Transverse colon (tissue), 4 donors: ENCODE results near the gene PDXDC1. TPM values are rescaled to one million over a fixed set of nuclear protein-coding genes. Genes with fewer than 3 reads are reported as not detected.

Experiments used
- DNase-seq: peaks from one replicate; pipeline ENCODE4 v3.0.0-alpha.2; 2019
- H3K27ac ChIP-seq, 4 donors: fragments of 200-600 bp; sonication (generic); 2 replicates each; pipeline ENCODE4 v1.5.1; 2016 to 2018; ENCODE audit warnings: inconsistent platforms in 4 of 4
- H3K27me3 ChIP-seq: fragments of 200-600 bp; sonication (generic); 2 replicates; pipeline ENCODE4 v1.5.1; 2017; ENCODE audit warnings: inconsistent platforms
- H3K36me3 ChIP-seq, 4 donors: fragments of 200-600 bp; sonication (generic); 2 replicates each; pipeline ENCODE4 v1.5.1; 2017 to 2019; ENCODE audit warnings: inconsistent platforms in 4 of 4
- H3K4me1 ChIP-seq, 4 donors: fragments of 200-600 bp; sonication (generic); 2 replicates each; pipeline ENCODE4 v1.5.1; 2017 to 2020; ENCODE audit warnings: inconsistent platforms in 4 of 4
- H3K4me3 ChIP-seq, 4 donors: fragments of 200-600 bp; sonication (generic); 1 replicate in 1 of 4; 2 replicates in 3 of 4; pipeline versions ENCODE4 v1.5.1 to v1.6.1; 2017 to 2019; ENCODE audit warnings: inconsistent platforms in 4 of 4
- H3K9me3 ChIP-seq, 2 donors: fragments of 200-600 bp; sonication (generic); 2 replicates each; pipeline ENCODE4 v1.5.1; 2017 to 2019; ENCODE audit warnings: inconsistent platforms in 2 of 2
- CTCF ChIP-seq, 5 experiments: fragments of 200-600 bp in 3 of 5; fragments of 450-650 bp in 2 of 5; sonication (generic) in 3 of 5; IDR thresholded peaks; 1 replicate in 2 of 5; 2 replicates in 3 of 5; pipeline ENCODE4 v1.5.1; 2016 to 2017; ENCODE audit warnings: antibody characterized with exemption in 5 of 5, inconsistent platforms in 3 of 5, mild to moderate bottlenecking in 2 of 5, moderate library complexity in 1 of 5
- EP300 ChIP-seq: sonication (generic); formaldehyde crosslinking; IDR thresholded peaks from one replicate; pipeline ENCODE4 v1.6.1; 2017; ENCODE audit warnings: antibody characterized with exemption, low read depth
- POLR2A ChIP-seq: fragments of 450-650 bp; IDR thresholded peaks from one replicate; pipeline ENCODE4 v1.6.1; 2016; ENCODE audit warnings: antibody characterized with exemption, mild to moderate bottlenecking, moderate library complexity
- POLR2AphosphoS5 ChIP-seq, 3 donors: sonication (generic); formaldehyde crosslinking; IDR thresholded peaks; one replicate each; pipeline ENCODE4 v1.6.1; 2016; ENCODE audit warnings: antibody characterized with exemption in 3 of 3
- WGBS, 2 donors: methylation state at CpG; one replicate each; pipeline ENCODE4 v1.1.5; 2018; ENCODE audit warnings: low coverage in 1 of 2; 5-methylcytosine and 5-hydroxymethylcytosine counted together
- in situ Hi-C, 4 donors: fragments of 200-750 bp; cut with MboI; loops; one replicate each; pipeline versions ENCODE4 v1.15.0 to v1.15.1; 2017; ENCODE audit warnings: low sequenced_read_pairs in 3 of 4, low pct_ligation_motif_present in 1 of 4, low pct_unique_long_range_greater_than_20kb in 1 of 4
- intact Hi-C: fragments of 100-400 bp; cut with DNase I; formaldehyde crosslinking; loops from one replicate; pipeline ENCODE4 v1.15.1; 2023; ENCODE audit warnings: low total_unique reads
- total RNA-seq, 4 donors: library from RNA; depleted of rRNA; stranded (reverse); fragments of >200 nt; gene quantifications; one replicate each; pipeline ENCODE4 v1.1.0, GENCODE V29; 2016

Gene PDXDC1
- total RNA-seq, 4 donors from 2014 or later, result 95.8 to 162 (median 133) TPM

- in situ Hi-C loops (no loop called here), intact Hi-C loops (no loop called here)
Observed at GRCh38 chr16:15035163-15035729, 60.4 kb downstream of the PDXDC1 start.

GRCh38 chr16:15037003-15037402 is 62.2 kb downstream of the PDXDC1 start:
- intact Hi-C loops (no loop called here), in situ Hi-C loops (no loop called here)
- no peak for DNase-seq
- Histone ChIP-seq H3K27me3 (no peaks in the 10 kb centered on the region), H3K9me3 (no peaks in the 10 kb centered on the region), H3K4me3 (no peak overlapping the region), H3K36me3 (peaks cover 0 to 74% (median 33%) of the 10 kb centered on the region in 4 donors), H3K4me1 (peaks cover 5 to 10% (median 8%) of the 10 kb centered on the region in 4 donors), H3K27ac (no peak overlapping the region)
- 83 to 91% methylated on average over 1 to 10 of the region's 10 CpGs for WGBS, 2 donors
- no peak for TF ChIP-seq CTCF (IDR thresholded peaks at IDR 0.05)
- TF ChIP-seq POLR2A, result no peak
- TF ChIP-seq EP300, result no peak
- no peak for TF ChIP-seq POLR2AphosphoS5 (IDR thresholded peaks at IDR 0.05)

More at GRCh38 chr16:15035163-15035729, 60.4 kb downstream of the PDXDC1 start:
- 67 to 85% methylated on average over 3 to 15 of the region's 15 CpGs for WGBS, 2 donors
- Histone ChIP-seq H3K36me3 (peaks cover 0 to 81% (median 38%) of the 10 kb centered on the region in 4 donors), H3K27ac (no peak overlapping the region), H3K27me3 (no peaks in the 10 kb centered on the region), H3K4me1 (no peaks in the 10 kb centered on the region), H3K4me3 (no peak overlapping the region), H3K9me3 (no peaks in the 10 kb centered on the region)
- no peak for TF ChIP-seq EP300
- no peak for TF ChIP-seq CTCF (IDR thresholded peaks at IDR 0.05)
- no peak for TF ChIP-seq POLR2A
- TF ChIP-seq POLR2AphosphoS5 (IDR thresholded peaks at IDR 0.05), result no peak
- no peak for DNase-seq

GRCh38 chr16:15037745-15038144 is 62.9 kb downstream of the PDXDC1 start:
- TF ChIP-seq EP300 (no peak), CTCF (IDR thresholded peaks at IDR 0.05) (no peak), POLR2AphosphoS5 (IDR thresholded peaks at IDR 0.05) (no peak), POLR2A (no peak)
- intact Hi-C loops (no loop called here), in situ Hi-C loops (no loop called here)
- Histone ChIP-seq H3K4me3 (no peak overlapping the region), H3K9me3 (no peaks in the 10 kb centered on the region), H3K27ac (no peak overlapping the region), H3K4me1 (peaks cover 5 to 14% (median 10%) of the 10 kb centered on the region in 4 donors), H3K27me3 (no peaks in the 10 kb centered on the region), H3K36me3 (peaks cover 0 to 69% (median 30%) of the 10 kb centered on the region in 4 donors)
- DNase-seq, result no peak
- 85 to 94% methylated on average over 4 of the region's 4 CpGs for WGBS, 2 donors

GRCh38 chr16:15038689-15039088 is 63.9 kb downstream of the PDXDC1 start:
- WGBS, 2 donors, result 75 to 87% methylated on average over 2 to 9 of the region's 9 CpGs
- Histone ChIP-seq H3K4me3 (no peak overlapping the region), H3K36me3 (peaks cover 0 to 60% (median 25%) of the 10 kb centered on the region in 4 donors), H3K9me3 (no peaks in the 10 kb centered on the region), H3K27me3 (no peaks in the 10 kb centered on the region), H3K27ac (no peak overlapping the region), H3K4me1 (peaks cover 5 to 14% (median 10%) of the 10 kb centered on the region in 4 donors)
- in situ Hi-C loops (no loop called here), intact Hi-C loops (no loop called here)
- DNase-seq, result no peak
- TF ChIP-seq EP300, result no peak
- no peak for TF ChIP-seq CTCF (IDR thresholded peaks at IDR 0.05)
- no peak for TF ChIP-seq POLR2A
- TF ChIP-seq POLR2AphosphoS5 (IDR thresholded peaks at IDR 0.05), result no peak
